Lower lobe of right lung (tissue), 2 donors: ENCODE results near the gene HLA-DQB2. TPM values are rescaled to one million over a fixed set of nuclear protein-coding genes. Genes with fewer than 3 reads are reported as not detected.
"Not testable (repeated sequence)": the region's sequence is repeated elsewhere in the genome, so short reads cannot be mapped to it uniquely, and the experiment has no call there.

Experiments
- ATAC-seq, 2 donors: fragments of 200-7000 bp; cut with Tn5 transposase; one replicate each; pipeline ENCODE4 v1.9.1; 2020 to 2022; ENCODE audit warnings: mild to moderate bottlenecking in 2 of 2, moderate library complexity in 2 of 2
- DNase-seq: peaks from one replicate; pipeline ENCODE4 v3.0.0-alpha.2; 2020
- H3K27ac ChIP-seq: fragments of 200-600 bp; one replicate; pipeline ENCODE4 v1.8.0; 2022
- H3K27me3 ChIP-seq: fragments of 200-600 bp; one replicate; pipeline ENCODE4 v1.8.0; 2022; ENCODE audit warnings: low read depth
- H3K36me3 ChIP-seq: fragments of 200-600 bp; one replicate; pipeline ENCODE4 v1.8.0; 2022; ENCODE audit warnings: mild to moderate bottlenecking
- H3K4me1 ChIP-seq: fragments of 200-600 bp; one replicate; pipeline ENCODE4 v1.8.0; 2022
- H3K4me3 ChIP-seq: fragments of 200-600 bp; one replicate; pipeline ENCODE4 v1.8.0; 2022; ENCODE audit warnings: mild to moderate bottlenecking
- H3K9me3 ChIP-seq: fragments of 200-600 bp; one replicate; pipeline ENCODE4 v1.8.0; 2022
- intact Hi-C: fragments of 100-400 bp; cut with DNase I; formaldehyde crosslinking; loops from one replicate; pipeline ENCODE4 v1.11.0; 2022
- total RNA-seq: library from RNA; stranded (reverse); fragmentation: NEBNext Ultra II Directional; extraction: Animal tissue kit (Norgen Biotek cat#: 25700); gene quantifications from one replicate; pipeline ENCODE4 v1.2.1, GENCODE V29; 2021
- TF ChIP-seq, protein P1 (sequence below): fragments of 200-600 bp; IDR thresholded peaks from one replicate; pipeline ENCODE4 v1.8.0; 2022; ENCODE audit warnings: antibody characterized with exemption, mild to moderate bottlenecking
- donor health status: DM: no; HTN: yes; CAD: no; lungs with severe emphysema.

The HLA-DQB2 gene
- total RNA-seq, 1 donor from 2014 or later, result 74.8 TPM

DNA sequence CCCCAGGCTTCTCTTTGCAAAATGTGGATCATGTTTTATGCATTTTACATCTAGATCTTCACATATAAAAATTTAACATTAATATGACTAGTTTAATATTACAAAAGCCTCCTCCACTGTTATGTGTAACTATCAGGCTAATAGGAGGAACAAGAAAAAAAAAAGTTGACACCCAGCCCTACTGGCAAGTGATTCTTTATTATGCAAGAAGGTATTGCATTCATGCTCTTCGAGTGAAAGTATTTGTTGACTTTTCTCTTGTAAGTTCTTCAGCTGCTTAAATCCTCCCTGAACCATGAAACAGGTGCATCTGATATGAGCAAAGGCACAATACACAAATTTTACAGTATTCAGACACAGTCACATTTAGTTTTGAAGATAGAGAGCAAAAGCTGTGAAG, 716 bp upstream of the HLA-DQB2 start:
- H3K27ac ChIP-seq, result no peak overlapping the region
- no peak overlapping the region for H3K4me3 ChIP-seq
- H3K9me3 ChIP-seq, result no peaks in the 10 kb centered on the region
- peak; percentile 70 to 84 for ATAC-seq
- DNase-seq, result no peak
- H3K4me1 ChIP-seq, result peaks cover 5% of the 10 kb centered on the region
- intact Hi-C loops, result no loop called here
- TF ChIP-seq, protein P1, sequence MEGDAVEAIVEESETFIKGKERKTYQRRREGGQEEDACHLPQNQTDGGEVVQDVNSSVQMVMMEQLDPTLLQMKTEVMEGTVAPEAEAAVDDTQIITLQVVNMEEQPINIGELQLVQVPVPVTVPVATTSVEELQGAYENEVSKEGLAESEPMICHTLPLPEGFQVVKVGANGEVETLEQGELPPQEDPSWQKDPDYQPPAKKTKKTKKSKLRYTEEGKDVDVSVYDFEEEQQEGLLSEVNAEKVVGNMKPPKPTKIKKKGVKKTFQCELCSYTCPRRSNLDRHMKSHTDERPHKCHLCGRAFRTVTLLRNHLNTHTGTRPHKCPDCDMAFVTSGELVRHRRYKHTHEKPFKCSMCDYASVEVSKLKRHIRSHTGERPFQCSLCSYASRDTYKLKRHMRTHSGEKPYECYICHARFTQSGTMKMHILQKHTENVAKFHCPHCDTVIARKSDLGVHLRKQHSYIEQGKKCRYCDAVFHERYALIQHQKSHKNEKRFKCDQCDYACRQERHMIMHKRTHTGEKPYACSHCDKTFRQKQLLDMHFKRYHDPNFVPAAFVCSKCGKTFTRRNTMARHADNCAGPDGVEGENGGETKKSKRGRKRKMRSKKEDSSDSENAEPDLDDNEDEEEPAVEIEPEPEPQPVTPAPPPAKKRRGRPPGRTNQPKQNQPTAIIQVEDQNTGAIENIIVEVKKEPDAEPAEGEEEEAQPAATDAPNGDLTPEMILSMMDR, result no peak
- no peaks in the 10 kb centered on the region for H3K36me3 ChIP-seq
- H3K27me3 ChIP-seq, result peaks cover 11% of the 10 kb centered on the region

DNA sequence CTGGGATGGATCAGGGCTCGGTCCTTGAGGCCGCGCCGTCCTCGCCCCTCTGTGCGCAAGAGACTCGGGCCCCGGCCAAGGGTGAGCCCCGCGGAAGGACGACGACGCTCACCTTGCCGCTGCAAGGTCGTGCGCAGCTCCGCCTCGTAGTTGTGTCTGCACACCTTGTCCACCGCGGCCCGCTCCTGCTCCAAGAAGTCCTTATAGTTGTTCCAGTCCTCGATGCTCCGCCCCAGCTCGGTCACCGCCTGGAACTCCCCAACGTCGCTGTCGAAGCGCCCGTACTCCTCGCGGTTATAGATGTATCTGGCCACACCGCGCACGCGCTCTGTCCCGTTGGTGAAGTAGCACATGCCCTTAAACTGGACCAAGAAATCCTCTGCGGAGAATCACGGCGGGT, 1.8 kb downstream of the HLA-DQB2 start:
- peaks cover 5% of the 10 kb centered on the region for H3K4me1 ChIP-seq
- no peak overlapping the region for H3K4me3 ChIP-seq
- TF ChIP-seq, protein P1, result no peak
- ATAC-seq (no peak), DNase-seq (no peak)
- intact Hi-C loops, result no loop called here
- H3K36me3 ChIP-seq, result no peaks in the 10 kb centered on the region
- no peaks in the 10 kb centered on the region for H3K9me3 ChIP-seq
- H3K27me3 ChIP-seq, result peaks cover 11% of the 10 kb centered on the region
- H3K27ac ChIP-seq, result no peak overlapping the region

DNA sequence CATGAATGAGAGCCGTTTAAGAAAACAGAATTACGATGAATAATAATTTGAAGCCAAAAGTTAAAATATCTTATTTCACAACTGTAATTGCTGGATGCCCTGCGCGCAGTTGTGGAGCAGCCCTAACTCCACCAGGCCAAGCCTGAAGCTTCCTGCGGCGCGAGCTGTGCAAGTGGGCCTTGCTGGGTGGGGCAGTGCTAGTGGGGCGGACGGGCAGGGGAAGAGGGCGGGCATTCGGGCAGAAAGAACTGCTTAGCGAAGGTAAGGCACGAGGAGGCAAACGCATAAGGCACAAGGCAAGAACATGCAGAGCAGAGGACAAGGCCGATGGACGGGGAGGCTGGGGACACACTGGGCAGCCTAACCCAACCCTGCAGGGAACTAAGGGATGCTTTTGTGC, 2.3 kb downstream of the HLA-DQB2 start:
- no peak overlapping the region for H3K27ac ChIP-seq
- H3K4me1 ChIP-seq, result peaks cover 5% of the 10 kb centered on the region
- no peaks in the 10 kb centered on the region for H3K36me3 ChIP-seq
- intact Hi-C loops, result no loop called here
- no peak for DNase-seq
- H3K4me3 ChIP-seq, result no peak overlapping the region
- H3K9me3 ChIP-seq, result no peaks in the 10 kb centered on the region
- ATAC-seq, result peak in 1 of 2 donors; percentile 64
- peaks cover 11% of the 10 kb centered on the region for H3K27me3 ChIP-seq
- TF ChIP-seq, protein P1, result no peak

DNA sequence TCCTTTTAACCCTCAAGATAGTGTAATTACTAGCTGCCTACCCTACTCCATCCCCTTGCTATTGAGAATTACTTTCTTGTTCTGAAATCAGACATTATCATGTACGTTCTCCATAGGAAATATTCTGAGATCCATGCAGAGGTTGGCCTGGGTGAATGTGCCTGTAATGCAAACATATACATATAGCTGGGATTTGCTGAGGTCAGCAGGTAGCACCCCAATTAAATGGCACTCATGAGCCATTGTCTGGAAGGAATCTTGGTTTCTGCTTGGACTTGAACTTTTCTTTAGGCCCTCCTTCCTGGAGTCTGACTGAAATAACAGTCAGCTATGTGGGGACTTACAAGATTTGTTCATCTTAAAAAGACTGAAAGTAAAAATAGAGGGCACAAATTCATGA, 3.7 kb downstream of the HLA-DQB2 start:
- Histone ChIP-seq H3K4me1 (peaks cover 5% of the 10 kb centered on the region), H3K36me3 (no peaks in the 10 kb centered on the region), H3K27me3 (peaks cover 11% of the 10 kb centered on the region), H3K4me3 (no peak overlapping the region), H3K9me3 (no peaks in the 10 kb centered on the region), H3K27ac (no peak overlapping the region)
- intact Hi-C loops, result no loop called here
- TF ChIP-seq, protein P1, result no peak
- DNase-seq (no peak), ATAC-seq (no peak)

DNA sequence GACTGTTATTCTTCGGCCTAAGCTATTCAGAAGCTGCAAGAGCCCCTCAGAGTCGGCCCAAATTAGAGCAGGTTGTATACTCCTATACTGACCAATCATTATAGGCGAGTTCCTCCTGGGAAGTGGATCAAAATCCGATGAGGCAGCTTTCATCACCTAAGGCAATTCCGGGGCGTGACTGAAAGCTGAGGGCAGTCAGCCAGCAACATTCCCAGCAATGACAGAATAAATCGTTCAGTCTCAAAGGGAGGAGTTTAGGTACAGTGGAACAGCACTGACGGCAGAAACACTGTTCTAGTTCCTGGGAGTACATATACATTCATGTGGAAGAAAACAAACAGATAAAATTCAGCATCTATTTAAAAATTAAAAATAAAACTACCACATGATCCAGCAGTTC, 10.8 kb downstream of the HLA-DQB2 start:
- no peaks in the 10 kb centered on the region for H3K36me3 ChIP-seq
- H3K27me3 ChIP-seq, result peaks cover 6% of the 10 kb centered on the region
- ATAC-seq (peak; percentile 56 to 72), DNase-seq (no peak)
- H3K27ac ChIP-seq, result no peak overlapping the region
- no peaks in the 10 kb centered on the region for H3K4me1 ChIP-seq
- TF ChIP-seq, protein P1, result no peak
- intact Hi-C loops, result loop anchor here (5.0 kb wide), 1 partner anchor 100 kb away; no protein-coding TSS in a partner anchor
- H3K9me3 ChIP-seq, result no peaks in the 10 kb centered on the region
- H3K4me3 ChIP-seq, result no peak overlapping the region

DNA sequence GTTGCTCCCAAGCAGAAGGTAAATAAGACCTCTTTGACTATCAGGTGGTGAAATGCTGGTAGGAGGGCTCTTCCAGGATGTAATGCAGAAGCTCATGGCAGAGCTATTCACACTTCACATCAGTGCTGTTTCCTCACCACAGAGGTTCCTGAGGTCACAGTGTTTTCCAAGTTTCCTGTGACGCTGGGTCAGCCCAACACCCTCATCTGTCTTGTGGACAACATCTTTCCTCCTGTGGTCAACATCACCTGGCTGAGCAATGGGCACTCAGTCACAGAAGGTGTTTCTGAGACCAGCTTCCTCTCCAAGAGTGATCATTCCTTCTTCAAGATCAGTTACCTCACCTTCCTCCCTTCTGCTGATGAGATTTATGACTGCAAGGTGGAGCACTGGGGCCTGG, 17.7 kb downstream of the HLA-DQB2 start:
- H3K4me1 ChIP-seq, DNase-seq, ATAC-seq, H3K27ac ChIP-seq, H3K4me3 ChIP-seq, H3K9me3 ChIP-seq, intact Hi-C loops, H3K36me3 ChIP-seq, H3K27me3 ChIP-seq: not testable (repeated sequence)
